Uterus (tissue), 4 donors: ENCODE measurements around the gene TMEM217. TPM values are rescaled to one million over a fixed set of nuclear protein-coding genes. Genes with fewer than 3 reads are reported as not detected.

Experiments
- DNase-seq, 2 donors: peaks; one replicate each; pipeline ENCODE4 v3.0.0-alpha.2; 2019 to 2020
- H3K27ac ChIP-seq, 2 donors: fragments of 200-600 bp; sonication (generic); 1 replicate in 1 of 2; 2 replicates in 1 of 2; pipeline ENCODE4 v1.5.1; 2016 to 2018
- H3K27me3 ChIP-seq, 2 donors: fragments of 200-600 bp; sonication (generic); one replicate each; pipeline ENCODE4 v1.5.1; 2018 to 2019; ENCODE audit warnings: control low read depth in 1 of 2
- H3K36me3 ChIP-seq, 2 donors: fragments of 200-600 bp; sonication (generic); one replicate each; pipeline ENCODE4 v1.5.1; 2019; ENCODE audit warnings: control low read depth in 1 of 2
- H3K4me1 ChIP-seq, 2 donors: fragments of 200-600 bp; sonication (generic); one replicate each; pipeline ENCODE4 v1.5.1; 2018 to 2019; ENCODE audit warnings: control low read depth in 1 of 2
- H3K4me3 ChIP-seq, 2 donors: fragments of 200-600 bp; sonication (generic); 1 replicate in 1 of 2; 2 replicates in 1 of 2; pipeline ENCODE4 v1.5.1; 2018 to 2019; ENCODE audit warnings: mild to moderate bottlenecking in 1 of 2
- H3K9me3 ChIP-seq, 2 donors: fragments of 200-600 bp; sonication (generic); one replicate each; pipeline ENCODE4 v1.5.1; 2019; ENCODE audit warnings: control low read depth in 1 of 2
- CTCF ChIP-seq, 4 experiments: fragments of 200-600 bp in 2 of 4; fragments of 450-650 bp in 2 of 4; sonication (generic) in 2 of 4; IDR thresholded peaks; one replicate each; pipeline ENCODE4 v1.5.1; 2016 to 2019; ENCODE audit warnings: antibody characterized with exemption in 4 of 4, mild to moderate bottlenecking in 2 of 4, moderate library complexity in 1 of 4
- POLR2A ChIP-seq, 2 donors: fragments of 450-650 bp; IDR thresholded peaks; one replicate each; pipeline ENCODE4 v1.6.1; 2016; ENCODE audit warnings: antibody characterized with exemption in 2 of 2, mild to moderate bottlenecking in 1 of 2, moderate library complexity in 1 of 2
- intact Hi-C: fragments of 100-400 bp; cut with DNase I; formaldehyde crosslinking; loops from one replicate; pipeline ENCODE4 v1.15.1; 2023; ENCODE audit warnings: low total_unique reads
- total RNA-seq, 4 donors: library from RNA; depleted of rRNA in 3 of 4; stranded (reverse); fragments of >200 nt in 3 of 4; gene quantifications; one replicate each; pipeline versions ENCODE4 v1.1.0 to v1.2.4, GENCODE V29; 2014 to 2023
- donor health status: DM: yes; HTN: yes; CAD: no.

TMEM217 gene
- total RNA-seq, 4 donors from 2014 or later = 0.21 to 1.6 TPM; not detected in 2

GRCh38 chr6:37237789-37238188 is 20.2 kb downstream of the TMEM217 start:
- no peak for DNase-seq

GRCh38 chr6:37236921-37237320 is 21.0 kb downstream of the TMEM217 start:
- Histone ChIP-seq H3K27me3 (no peaks in the 10 kb centered on the region), H3K27ac (peak overlapping the region in 1 of 2 donors; percentile 1), H3K4me3 (no peak overlapping the region), H3K9me3 (no peaks in the 10 kb centered on the region), H3K36me3 (no peaks in the 10 kb centered on the region), H3K4me1 (peaks cover 0 to 8% of the 10 kb centered on the region in 2 donors)
- TF ChIP-seq POLR2A (IDR thresholded peaks at IDR 0.05) (no peak), CTCF (IDR thresholded peaks at IDR 0.05) (no peak)
- no peak for DNase-seq
- intact Hi-C loops = no loop called here

More at GRCh38 chr6:37237789-37238188, 20.2 kb downstream of the TMEM217 start:
- Histone ChIP-seq H3K36me3 (no peaks in the 10 kb centered on the region), H3K27ac (no peak overlapping the region), H3K4me1 (peaks cover 0 to 8% of the 10 kb centered on the region in 2 donors), H3K9me3 (no peaks in the 10 kb centered on the region), H3K4me3 (no peak overlapping the region), H3K27me3 (no peaks in the 10 kb centered on the region)
- TF ChIP-seq POLR2A (IDR thresholded peaks at IDR 0.05) = no peak
- no peak for TF ChIP-seq CTCF (IDR thresholded peaks at IDR 0.05)
- intact Hi-C loops = no loop called here

- Histone ChIP-seq H3K27ac (no peak overlapping the region), H3K36me3 (no peaks in the 10 kb centered on the region), H3K9me3 (no peaks in the 10 kb centered on the region), H3K4me3 (no peak overlapping the region), H3K27me3 (no peaks in the 10 kb centered on the region), H3K4me1 (no peaks in the 10 kb centered on the region)
- DNase-seq = no peak
- intact Hi-C loops = no loop called here
- no peak for TF ChIP-seq POLR2A (IDR thresholded peaks at IDR 0.05)
- no peak for TF ChIP-seq CTCF (IDR thresholded peaks at IDR 0.05)
Measured at GRCh38 chr6:37233541-37233940, 24.4 kb downstream of the TMEM217 start.

GRCh38 chr6:37232430-37233017 is 25.4 kb downstream of the TMEM217 start:
- TF ChIP-seq POLR2A (IDR thresholded peaks at IDR 0.05) (no peak), CTCF (IDR thresholded peaks at IDR 0.05) (no peak)
- no peak for DNase-seq
- H3K27ac ChIP-seq = no peak overlapping the region
- no peaks in the 10 kb centered on the region for H3K36me3 ChIP-seq
- intact Hi-C loops = no loop called here
- no peak overlapping the region for H3K4me3 ChIP-seq
- H3K27me3 ChIP-seq = no peaks in the 10 kb centered on the region
- no peaks in the 10 kb centered on the region for H3K9me3 ChIP-seq
- H3K4me1 ChIP-seq = no peaks in the 10 kb centered on the region

GRCh38 chr6:37230104-37230503 is 27.8 kb downstream of the TMEM217 start:
- DNase-seq = no peak
- Histone ChIP-seq H3K9me3 (no peaks in the 10 kb centered on the region), H3K27me3 (no peaks in the 10 kb centered on the region), H3K4me1 (no peaks in the 10 kb centered on the region), H3K36me3 (no peaks in the 10 kb centered on the region), H3K27ac (no peak overlapping the region), H3K4me3 (no peak overlapping the region)
- TF ChIP-seq CTCF (IDR thresholded peaks at IDR 0.05) (no peak), POLR2A (IDR thresholded peaks at IDR 0.05) (no peak)
- intact Hi-C loops = no loop called here
